ENCODE results near the gene COA1. TPM values are rescaled to one million over a fixed set of nuclear protein-coding genes. Genes with fewer than 3 reads are reported as not detected.

The COA1 gene
- total RNA-seq, 2 donors from 2014 or later: 53.6 to 56.0 TPM

DNA sequence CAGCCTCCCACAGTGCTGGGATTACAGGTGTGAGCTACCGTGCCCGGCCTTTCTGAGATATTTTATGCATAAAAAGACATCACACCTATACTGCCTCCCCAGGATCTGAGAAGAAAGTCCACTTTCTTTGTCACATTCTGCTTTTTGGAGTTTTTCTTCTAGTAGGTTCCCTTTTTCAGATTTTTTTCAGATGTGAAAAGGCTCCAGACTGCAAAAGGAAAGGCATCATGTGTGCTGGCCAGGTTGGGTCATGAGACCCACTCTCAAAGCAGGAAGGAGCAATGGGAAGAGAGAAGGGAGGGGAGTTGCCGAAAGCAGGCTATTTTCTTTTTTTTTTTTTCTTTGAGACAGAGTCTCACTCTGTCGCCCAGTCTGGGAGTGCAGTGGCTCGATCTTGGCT, 40.0 kb upstream of the COA1 start:
- Histone ChIP-seq H3K4me1 (peaks cover 0 to 7% of the 10 kb centered on the region in 2 donors), H3K9me3 (no peaks in the 10 kb centered on the region)

GRCh38 chr7:43768887-43769272, 39.6 kb upstream of the COA1 start:
- Histone ChIP-seq H3K36me3 (peaks cover 12% of the 10 kb centered on the region), H3K27me3 (no peaks in the 10 kb centered on the region), H3K9me3 (no peaks in the 10 kb centered on the region), H3K4me3 (no peak overlapping the region), H3K4me1 (peaks cover 0 to 11% of the 10 kb centered on the region in 2 donors), H3K27ac (no peak overlapping the region)
- TF ChIP-seq, protein P1, sequence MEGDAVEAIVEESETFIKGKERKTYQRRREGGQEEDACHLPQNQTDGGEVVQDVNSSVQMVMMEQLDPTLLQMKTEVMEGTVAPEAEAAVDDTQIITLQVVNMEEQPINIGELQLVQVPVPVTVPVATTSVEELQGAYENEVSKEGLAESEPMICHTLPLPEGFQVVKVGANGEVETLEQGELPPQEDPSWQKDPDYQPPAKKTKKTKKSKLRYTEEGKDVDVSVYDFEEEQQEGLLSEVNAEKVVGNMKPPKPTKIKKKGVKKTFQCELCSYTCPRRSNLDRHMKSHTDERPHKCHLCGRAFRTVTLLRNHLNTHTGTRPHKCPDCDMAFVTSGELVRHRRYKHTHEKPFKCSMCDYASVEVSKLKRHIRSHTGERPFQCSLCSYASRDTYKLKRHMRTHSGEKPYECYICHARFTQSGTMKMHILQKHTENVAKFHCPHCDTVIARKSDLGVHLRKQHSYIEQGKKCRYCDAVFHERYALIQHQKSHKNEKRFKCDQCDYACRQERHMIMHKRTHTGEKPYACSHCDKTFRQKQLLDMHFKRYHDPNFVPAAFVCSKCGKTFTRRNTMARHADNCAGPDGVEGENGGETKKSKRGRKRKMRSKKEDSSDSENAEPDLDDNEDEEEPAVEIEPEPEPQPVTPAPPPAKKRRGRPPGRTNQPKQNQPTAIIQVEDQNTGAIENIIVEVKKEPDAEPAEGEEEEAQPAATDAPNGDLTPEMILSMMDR (IDR thresholded peaks at IDR 0.05): no peak
- DNase-seq (ENCODE audit: low spot score): no peak

More for the DNA sequence above, 40.0 kb upstream of the COA1 start:
- no peak for DNase-seq (ENCODE audit: low spot score)
- Histone ChIP-seq H3K36me3 (peaks cover 12% of the 10 kb centered on the region), H3K27ac (no peak overlapping the region), H3K27me3 (no peaks in the 10 kb centered on the region), H3K4me3 (no peak overlapping the region)
- TF ChIP-seq, protein P1 (IDR thresholded peaks at IDR 0.05): no peak

DNA sequence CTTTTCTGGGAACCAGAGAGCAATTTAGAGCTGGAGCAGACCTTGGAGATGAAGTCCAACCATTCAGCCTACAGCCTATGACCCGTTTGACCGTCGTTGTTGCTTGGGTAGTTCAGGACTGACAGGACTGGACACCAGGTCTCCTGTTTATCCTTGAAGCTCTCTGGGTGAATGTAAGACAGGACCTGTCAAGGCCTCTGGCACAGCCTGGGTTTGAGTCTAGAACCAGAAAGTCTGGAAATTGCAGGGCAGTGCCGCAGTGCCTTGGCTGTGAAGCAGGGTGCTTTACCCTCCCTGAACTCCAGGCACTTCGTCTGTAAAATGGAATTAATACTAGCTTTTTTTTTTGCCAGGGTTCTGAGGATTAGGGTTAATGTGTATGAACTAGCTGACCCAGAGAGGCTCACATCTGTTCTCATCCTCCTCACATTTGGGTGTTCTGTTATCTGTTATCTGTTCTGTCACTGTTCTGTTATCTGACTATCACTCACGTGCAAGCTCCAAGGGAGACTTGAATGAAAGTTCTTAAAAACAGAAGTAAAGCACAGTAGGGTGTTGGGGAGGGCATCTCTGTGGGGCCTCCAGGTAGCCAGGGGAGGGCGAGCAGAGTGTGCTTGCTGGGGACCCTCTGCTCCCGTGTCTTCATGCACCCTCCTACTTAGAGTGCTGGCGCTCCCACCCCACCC, 39.0 kb upstream of the COA1 start:
- H3K27me3 ChIP-seq: no peaks in the 10 kb centered on the region
- no peak overlapping the region for H3K27ac ChIP-seq
- H3K4me1 ChIP-seq: peaks cover 0 to 13% of the 10 kb centered on the region in 2 donors
- TF ChIP-seq, protein P1 (IDR thresholded peaks at IDR 0.05): no peak
- H3K36me3 ChIP-seq: peaks cover 12% of the 10 kb centered on the region
- no peaks in the 10 kb centered on the region for H3K9me3 ChIP-seq
- no peak overlapping the region for H3K4me3 ChIP-seq
- no peak for DNase-seq (ENCODE audit: low spot score)

DNA sequence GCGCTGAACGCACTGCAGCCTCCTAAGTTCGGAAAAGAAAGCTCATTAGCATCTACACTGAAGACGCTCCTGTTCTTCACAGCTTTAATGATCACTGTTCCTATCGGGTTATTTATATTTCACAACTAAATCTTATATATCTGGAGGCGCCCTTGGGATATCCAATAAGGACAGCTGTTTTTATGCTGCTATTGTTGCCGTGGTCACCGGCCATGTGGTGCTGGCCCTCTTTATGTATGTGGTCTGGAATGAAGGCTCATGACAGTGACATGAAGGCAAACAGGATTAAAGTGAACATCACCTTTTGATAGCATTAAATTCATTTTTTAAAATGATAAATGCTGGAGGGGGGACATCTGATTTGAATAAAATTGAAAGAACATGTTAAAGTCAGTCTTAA, 38.0 kb upstream of the COA1 start:
- TF ChIP-seq, protein P1 (IDR thresholded peaks at IDR 0.05): no peak
- Histone ChIP-seq H3K4me1 (peaks cover 0 to 13% of the 10 kb centered on the region in 2 donors), H3K27ac (no peak overlapping the region), H3K9me3 (no peaks in the 10 kb centered on the region), H3K27me3 (no peaks in the 10 kb centered on the region), H3K4me3 (no peak overlapping the region), H3K36me3 (peaks cover 12% of the 10 kb centered on the region)
- DNase-seq (ENCODE audit: low spot score): no peak

- no peak overlapping the region for H3K4me3 ChIP-seq
Measured at GRCh38 chr7:43766564-43766963, 37.2 kb upstream of the COA1 start.

More at GRCh38 chr7:43766564-43766963, 37.2 kb upstream of the COA1 start:
- Histone ChIP-seq H3K27ac (no peak overlapping the region), H3K9me3 (no peaks in the 10 kb centered on the region), H3K27me3 (no peaks in the 10 kb centered on the region), H3K4me1 (peaks cover 0 to 13% of the 10 kb centered on the region in 2 donors), H3K36me3 (peaks cover 4% of the 10 kb centered on the region)
- TF ChIP-seq, protein P1 (IDR thresholded peaks at IDR 0.05): no peak
- DNase-seq (ENCODE audit: low spot score): no peak
